ENCODE data around the gene KDM6A.

DNA sequence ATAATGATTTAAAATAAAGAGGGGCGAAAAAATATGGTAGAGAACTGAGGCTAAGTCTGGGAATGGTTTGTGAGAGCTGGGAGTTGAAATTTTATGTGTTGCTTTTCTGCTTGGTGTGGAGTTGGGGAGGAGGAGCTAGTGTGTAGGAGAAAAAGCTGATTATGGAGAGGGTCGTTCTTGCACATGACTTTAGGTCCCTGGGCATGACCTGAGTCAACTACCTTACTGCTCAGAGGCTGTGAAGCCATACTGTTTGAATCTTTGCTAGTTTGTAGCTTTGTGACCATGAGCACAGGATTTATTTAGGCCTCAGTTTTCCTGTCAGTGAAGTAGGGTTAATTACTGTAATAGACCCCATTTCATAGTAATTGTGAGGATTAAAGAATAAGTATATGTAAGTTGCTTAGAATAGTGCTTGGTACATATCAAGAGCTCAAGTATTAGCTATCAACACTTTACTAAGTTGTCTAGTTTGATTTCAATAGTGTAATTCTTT lies 78.6 kb downstream of the KDM6A start:
- TF ChIP-seq CTCF (IDR thresholded peaks at IDR 0.05) (no peak), POLR2AphosphoS5 (IDR thresholded peaks at IDR 0.05) (no peak), EP300 (IDR thresholded peaks at IDR 0.05) (no peak)

Data from upper lobe of left lung (tissue), 4 donors.